Activated T-helper 1 cell treated with Interleukin-2 at 50 U/mL for 16 hours (primary cell): ENCODE results near the gene PDZD8.
"Not testable (repeated sequence)": the region's sequence is repeated elsewhere in the genome, so short reads cannot be mapped to it uniquely, and the experiment has no call there.

ENCODE experiments used
- DNase-seq: peaks from one replicate; pipeline ENCODE4 v3.0.0-alpha.2; 2020; ENCODE audit warnings: low read depth

Gene PDZD8

DNA sequence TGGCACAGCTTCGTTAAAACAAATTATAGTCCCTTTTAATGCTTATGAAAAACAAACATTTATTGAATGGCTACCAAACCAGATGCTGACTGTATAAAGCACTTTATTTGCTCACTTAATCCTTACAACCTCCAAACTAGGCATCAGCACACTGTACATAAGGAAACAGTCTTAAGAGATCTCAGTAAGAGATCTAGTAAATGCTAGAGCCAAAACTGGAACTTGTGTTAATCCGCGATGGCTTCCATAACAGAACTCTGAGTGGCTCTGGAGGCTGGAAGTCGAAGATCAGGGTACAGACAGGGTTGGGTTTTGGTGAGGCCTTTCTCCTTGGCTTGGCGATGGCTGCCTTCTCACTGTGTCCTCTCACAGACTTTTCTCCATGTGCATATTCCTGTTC lies 27.0 kb downstream of the PDZD8 start:
- DNase-seq: no peak

DNA sequence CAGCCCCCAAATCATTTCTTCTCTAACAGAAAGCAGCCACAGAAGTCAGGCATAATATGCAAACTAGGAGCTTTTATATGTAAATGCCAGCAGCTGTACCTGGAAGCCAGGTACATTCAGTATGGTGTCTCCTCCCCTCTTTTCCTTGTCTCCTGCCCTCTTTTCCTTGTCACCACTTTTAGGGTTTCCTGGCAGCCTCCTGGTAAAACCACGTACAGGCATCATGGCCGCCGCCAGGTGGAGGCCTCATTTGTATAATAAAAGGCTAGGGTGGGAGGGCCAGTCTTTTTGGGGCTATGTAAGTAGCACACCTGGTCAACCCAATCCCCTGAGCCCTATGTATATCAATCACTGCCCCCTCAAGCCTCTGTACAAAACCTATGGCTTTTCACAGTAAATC lies 28.7 kb downstream of the PDZD8 start:
- DNase-seq: no peak

DNA sequence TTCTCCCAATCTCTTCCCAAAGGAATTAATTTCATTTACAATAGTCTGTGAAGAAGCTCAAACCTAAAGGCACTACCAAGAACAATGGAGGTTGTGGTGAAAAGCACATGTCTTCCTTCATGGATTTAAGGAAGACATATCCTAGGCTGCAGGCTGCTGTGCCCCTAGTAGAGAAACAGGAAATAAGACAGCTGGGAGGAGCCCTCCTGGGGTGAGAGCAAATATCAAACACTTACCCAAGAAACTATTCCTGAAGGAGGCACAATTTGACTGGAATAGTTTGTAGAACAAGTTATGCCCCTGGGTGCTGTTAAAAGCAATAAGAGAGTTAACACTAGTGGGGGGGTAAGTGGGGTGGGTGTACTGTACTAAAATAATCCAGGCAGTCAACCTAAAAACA lies 30.1 kb downstream of the PDZD8 start:
- DNase-seq: no peak

DNA sequence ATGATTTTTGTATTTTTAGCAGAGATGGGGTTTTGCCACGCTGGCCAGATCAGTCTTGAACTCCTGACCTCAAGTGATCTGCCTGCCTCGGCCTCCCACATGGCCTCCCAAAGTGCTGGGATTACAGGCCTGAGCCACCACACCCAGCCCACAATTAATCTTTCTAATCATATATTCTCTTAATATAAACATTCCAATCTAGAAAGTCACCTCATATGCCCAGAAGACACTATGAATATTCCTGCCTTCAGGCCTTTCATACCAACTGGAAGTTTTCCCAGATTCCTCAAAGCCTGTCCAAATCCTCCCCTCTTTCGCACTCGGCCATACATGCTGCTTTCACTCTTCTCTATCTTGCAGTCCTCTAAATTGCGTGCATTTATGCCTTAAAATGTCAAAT lies 32.6 kb downstream of the PDZD8 start:
- no peak for DNase-seq

DNA sequence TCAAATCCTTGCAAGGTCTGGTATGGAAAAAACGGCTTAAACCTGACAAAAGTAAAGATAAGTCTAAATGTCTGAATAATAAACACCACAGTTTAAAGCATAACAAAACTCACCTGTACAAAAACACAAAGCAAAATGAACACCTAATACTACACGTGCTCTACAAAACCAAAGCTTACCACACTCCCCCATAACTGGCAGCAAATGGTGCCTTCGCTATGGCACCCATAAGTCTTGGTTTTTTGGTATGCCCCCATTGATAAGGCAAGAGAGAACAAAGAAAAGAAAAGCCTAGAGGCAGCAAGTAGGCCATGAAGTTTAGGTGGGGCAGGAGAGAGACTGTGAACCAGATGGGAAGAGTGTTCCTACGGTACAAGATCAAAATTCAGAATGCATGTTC lies 34.2 kb downstream of the PDZD8 start:
- no peak for DNase-seq

DNA sequence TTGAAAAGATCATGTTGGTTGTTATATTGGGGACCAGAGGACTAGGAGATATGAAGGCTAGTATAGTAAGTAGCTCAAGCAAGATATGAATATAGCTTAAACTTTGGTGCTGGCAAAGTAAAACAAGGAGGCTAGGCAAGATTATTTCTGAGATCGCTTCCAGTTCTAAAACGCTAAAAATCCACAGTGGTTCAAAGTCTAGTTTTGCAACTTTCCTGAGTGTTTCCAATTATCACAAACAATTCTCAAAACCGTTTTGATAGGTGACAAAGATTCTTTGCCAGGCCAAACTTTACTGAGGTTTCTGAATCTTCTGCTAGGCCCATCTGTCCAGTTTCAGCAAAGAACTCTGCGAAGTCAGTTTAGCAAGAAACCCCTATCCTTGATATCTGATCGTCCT lies 35.3 kb downstream of the PDZD8 start:
- no peak for DNase-seq

DNA sequence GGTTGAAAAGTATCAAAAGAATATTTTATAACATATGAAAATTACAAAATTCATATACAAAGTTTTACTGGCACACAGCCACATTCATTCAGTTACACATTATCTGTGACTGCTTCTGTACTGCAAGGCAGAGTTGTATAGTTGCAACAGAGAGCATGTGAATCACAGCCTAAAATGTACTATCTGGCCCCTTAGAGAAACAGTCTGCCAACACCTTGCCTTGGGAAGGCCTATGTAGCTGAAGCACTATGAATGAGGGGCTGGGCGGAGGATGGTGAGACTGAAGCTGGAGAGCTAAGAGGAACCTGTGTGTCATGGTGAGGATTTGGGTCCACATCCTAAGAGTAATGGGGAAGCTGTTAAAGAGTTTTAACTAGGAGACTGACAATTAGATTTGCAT lies 35.7 kb downstream of the PDZD8 start:
- no peak for DNase-seq

DNA sequence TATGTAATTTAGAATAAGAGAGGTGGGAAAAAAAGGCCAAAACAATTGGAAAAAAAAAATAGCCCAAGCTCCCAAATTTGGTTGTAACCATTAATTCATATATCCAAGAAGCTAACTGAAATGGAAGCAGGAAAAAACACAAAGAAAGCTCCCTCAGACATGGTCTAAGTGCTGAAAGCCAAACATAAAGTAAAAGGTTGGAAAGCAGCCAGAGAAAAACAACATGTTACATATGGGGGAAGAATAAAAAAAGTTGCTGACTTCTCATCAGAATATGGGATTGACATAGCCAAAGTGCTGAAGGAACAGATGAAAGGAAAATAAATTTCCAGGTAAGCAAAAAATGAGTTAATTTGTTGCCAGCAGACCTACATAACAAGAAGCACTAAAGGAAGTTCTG lies 40.3 kb downstream of the PDZD8 start:
- no peak for DNase-seq

DNA sequence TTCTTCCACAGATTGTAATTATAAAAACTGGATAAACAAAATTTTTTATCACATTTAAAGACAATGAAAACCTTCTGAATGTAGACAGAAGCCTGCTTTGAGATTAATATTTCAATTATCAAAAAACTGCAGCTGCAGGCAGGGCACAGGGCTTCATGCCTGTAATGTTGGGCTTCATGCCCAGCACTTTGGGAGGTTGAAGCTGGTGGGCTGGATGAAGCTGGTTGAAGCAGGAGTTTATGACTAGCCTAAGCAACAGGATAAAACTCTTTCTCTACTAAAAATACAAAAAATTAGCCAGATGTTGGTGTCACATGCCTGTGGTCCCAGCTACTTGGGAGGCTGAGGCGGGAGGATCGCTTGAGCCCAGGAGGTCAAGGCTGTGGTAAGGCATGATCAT lies 41.2 kb downstream of the PDZD8 start:
- DNase-seq: no peak

DNA sequence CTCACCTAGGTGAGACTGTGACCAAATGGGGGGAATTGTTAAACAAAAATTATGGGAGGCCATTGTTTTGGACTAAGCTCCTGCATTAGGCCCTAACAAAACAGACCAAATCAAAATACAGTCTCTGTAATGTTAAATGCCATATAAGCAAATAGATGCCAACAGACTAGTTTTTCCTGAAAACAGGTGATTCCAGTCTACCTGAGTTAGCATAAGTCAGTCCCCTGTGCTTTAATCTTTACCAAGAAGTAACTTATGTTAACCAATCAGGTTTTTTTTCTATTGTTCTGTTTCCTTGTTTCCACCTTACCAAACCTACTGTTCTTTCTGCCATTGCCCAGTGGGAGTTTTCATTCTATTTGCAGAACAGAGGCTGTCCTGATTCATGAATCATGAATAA lies 48.0 kb downstream of the PDZD8 start:
- no peak for DNase-seq

DNA sequence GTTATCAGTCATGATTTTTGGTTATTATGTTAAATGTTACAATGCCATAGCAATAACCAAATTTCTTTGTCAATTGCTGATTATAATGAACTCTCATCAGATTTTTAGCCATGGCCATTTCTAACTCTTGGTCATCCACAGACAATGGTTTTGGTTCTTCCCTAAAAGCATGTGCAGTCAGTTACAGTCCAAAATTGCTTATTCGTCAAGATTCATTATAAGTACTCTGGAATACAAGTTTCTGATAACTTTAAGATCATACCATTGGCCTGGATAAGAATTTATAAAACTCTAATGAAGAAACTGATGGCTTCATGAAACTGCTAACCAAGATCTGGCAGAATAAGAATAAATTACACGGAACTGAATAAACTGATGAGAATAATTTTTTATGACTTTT lies 50.9 kb downstream of the PDZD8 start:
- DNase-seq: no peak

DNA sequence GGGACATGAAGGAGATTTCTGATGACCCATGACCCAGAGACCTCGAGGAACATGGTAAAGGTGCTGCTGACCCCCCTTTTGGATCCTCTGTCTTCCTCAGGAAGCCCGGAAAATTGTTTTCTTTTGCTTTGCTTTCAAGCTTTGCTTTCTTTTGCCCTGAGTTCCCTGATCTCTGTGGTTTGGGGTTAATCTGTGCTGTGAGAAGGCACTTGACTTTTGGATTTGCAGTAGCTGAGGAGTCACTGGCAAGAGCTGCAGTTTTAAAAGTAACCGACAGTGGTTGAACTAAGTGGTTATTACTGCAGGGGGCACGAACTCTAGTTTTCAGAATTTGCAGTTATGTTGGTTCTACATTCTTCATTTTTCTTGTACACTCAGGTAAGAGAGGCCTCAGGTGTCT lies 53.0 kb downstream of the PDZD8 start:
- no peak for DNase-seq

DNA sequence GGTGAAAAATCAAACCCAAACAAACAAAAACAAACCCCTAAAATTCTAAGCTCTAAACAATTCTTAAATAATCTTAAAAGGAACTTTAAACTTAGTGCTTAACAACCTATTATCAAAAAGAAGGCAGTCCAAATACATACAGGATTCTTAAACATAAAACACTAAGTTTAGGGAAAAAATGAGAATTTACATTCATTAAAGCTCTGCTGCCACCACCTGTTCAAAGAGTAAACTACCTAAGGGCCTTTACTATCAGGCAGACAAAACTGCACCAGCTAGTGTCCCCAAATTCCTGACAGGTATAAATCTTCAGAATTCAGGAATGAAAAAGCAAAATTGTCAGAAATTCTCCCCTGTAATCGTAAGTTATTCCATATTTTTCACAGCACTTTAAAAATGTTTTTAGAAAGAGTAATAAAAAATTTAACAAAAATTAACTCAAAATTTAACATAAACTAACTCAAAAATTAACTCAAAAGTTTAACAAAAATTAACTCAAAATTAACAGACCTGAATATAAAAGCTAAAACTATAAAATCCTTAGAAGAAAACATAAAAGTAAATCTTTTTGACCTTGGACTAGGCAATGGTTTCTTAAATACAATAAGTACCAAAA lies 55.1 kb downstream of the PDZD8 start:
- no peak for DNase-seq

DNA sequence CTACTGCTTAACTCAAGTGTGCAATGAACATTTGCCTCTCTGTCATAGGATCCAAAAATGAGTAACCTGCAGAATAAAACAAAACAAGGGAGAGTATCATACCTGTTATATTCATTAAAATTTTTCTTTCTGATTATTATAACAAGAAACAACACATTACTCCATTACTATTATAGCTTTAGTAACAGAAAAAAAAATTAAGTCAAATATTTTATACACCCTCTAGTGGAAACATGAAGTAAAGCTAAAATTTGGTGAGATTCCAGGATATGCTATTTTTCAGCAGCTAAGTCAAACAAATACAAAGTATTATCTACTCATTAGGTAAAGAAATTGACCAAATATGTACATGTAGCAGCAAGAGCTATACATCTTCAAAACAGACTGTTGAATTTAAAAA lies 56.3 kb downstream of the PDZD8 start:
- DNase-seq: no peak

DNA sequence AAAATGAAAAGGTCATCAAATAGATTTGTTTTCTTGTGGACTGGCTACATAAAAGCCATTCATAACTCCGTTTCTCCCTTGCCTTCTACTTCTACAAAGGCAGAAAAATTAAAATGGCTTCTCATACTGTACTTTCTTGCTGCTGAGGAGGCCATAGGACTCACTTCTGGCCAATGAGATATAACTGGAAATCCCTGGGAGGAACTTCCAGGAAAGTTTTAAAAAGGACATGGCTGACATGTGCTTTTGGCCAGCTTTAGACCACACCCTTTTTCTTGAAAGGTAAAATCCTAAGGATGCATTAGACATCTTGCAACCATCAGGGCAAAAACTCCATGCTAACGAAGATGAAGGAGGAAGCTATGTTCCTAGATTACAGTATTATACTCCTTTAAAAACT lies 58.5 kb downstream of the PDZD8 start:
- no peak for DNase-seq

DNA sequence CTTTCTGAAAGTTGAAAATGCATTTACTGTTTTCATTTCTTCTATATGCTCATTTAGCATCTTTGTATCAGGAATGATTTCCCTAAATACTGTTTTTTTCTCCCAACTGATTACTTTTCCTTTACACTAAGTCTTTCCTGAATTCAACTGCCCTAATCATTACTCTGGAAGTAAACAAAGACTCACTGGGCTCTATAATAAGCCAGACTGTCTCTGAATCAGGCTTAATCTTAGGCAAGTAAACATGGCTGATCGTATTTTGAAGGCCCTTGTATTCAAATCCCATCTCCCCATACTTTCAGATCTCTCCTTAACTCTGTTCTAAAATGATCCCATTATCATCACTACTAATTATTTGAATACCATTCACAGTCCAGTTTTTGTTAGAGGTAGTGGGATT lies 61.6 kb downstream of the PDZD8 start:
- no peak for DNase-seq

DNA sequence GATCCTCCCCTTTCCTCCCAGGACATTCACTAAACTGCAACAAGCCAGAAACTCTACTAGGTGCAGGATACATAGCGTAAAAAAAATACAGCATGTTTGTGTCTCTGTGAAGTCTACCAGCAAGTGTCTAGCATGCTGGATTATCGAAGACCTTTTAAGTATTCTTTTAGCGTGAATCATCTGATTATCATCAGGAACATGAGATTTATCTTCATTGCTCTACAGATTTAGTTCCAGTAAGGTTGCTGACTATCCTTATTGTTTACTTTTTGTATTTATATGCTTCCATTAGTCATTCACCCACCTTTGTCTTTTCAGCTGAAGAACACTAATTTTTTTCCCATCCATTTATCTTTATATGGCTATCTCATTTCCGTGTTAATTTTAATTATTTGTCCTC lies 62.8 kb downstream of the PDZD8 start:
- DNase-seq: no peak

DNA sequence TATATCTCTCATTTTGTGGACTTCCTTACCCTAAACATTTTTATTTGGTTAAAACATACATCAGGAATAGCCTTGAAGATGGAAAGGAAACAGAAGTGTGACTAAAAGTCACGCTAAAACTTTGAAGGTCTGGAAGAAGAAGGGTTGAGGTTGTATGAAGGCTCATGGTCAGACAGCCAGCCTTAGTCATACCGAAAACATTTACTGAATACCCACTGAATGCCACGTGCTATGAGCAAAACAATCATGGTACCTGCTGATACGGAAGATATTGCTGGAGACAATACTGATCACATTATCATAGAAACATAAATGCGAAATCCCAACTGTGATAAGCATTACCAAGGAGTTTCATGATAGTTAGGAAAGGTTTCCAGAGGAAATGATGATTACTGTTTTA lies 64.0 kb downstream of the PDZD8 start:
- DNase-seq: no peak

DNA sequence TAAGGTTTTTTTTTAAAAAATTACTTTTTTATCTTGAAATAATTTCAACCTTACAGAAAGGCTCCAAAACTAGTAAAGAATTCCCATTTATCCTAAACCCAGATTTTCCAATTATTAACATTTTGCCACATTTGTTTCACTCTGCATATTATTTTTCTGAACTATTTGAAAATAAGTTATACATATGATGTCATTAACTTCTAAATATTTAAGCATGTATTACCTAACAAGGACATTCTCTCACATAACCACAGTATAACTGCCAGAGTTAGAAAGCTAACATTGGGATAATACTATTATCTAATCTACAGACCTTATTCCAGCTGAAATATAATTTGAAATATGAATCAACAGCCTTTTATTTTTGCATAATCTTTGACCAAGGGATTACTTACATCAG lies 68.6 kb downstream of the PDZD8 start:
- DNase-seq: no peak

DNA sequence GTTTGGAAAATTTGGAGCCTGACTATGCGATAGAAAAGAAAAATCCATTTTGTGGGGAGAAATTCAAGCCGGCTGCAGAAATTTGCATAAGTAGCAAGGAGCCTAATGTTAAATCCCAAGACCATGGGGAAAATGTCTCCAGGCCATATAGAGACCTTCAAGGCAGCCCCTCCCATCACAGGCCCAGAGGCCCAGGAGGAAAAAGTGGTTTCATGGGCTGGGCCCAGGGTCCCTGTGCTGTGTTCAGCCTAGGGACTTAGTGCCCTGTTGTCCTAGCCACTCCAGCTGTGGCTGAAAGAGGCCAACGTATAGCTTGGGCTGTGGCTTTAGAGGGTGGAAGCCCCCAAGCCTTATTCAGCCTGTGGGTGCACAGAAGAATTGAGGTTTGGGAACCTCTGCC lies 71.8 kb downstream of the PDZD8 start:
- DNase-seq: not testable (repeated sequence)

DNA sequence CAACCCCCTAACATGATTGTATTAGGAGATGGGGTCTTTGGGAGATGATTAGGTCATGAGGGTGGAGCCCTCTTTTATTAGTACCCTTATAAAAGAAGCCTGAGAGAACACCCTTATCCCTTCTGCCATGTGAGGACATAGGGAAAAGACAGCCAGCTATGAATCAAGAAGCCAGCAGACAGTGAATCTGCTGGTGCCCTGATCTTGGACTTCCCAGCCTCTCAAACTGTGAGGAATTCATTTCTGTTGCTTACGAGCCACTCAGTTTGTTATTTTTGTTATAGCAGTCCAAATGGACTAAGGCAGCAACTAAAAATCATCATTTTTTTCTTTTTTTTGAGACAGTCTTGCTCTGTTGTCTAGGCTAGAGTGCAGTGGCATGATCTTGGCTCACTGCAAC lies 74.6 kb downstream of the PDZD8 start:
- DNase-seq: no peak

DNA sequence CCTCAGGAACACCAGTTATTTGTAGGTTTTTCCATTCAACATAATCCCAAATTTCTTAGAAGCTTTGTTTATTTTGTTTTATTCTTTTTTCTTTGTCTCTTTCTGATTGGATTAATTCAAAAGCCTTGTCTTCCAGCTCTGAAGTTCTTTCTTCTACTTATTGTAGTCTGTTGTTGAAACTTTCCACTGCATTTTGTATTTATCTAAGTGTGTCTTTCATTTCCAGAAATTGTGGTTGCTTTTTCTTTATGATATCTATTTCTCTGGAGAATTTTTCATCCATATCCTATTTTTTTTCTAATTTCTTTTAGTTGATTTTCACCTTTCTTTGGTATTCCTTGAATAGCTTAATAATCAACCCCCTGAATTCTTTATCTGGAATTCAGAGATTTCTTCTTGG lies 75.8 kb downstream of the PDZD8 start:
- DNase-seq: no peak

DNA sequence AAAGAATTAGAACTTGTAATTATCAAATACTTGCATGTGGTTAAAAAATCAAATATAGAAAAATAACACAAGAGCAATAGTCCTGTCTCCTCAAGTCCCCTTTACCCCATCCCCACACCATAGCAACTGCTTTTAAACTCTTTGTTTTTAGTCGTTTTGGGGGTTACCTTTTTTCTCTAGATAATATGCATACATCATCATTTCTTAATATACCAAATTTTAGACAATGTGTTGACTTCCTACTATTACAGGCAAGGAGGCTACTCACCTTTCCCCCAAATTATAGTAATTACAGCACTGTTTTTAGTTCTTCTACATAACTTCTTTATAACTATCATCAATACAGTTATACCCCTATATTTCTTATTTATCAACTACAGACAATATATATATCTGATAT lies 77.0 kb downstream of the PDZD8 start:
- no peak for DNase-seq

DNA sequence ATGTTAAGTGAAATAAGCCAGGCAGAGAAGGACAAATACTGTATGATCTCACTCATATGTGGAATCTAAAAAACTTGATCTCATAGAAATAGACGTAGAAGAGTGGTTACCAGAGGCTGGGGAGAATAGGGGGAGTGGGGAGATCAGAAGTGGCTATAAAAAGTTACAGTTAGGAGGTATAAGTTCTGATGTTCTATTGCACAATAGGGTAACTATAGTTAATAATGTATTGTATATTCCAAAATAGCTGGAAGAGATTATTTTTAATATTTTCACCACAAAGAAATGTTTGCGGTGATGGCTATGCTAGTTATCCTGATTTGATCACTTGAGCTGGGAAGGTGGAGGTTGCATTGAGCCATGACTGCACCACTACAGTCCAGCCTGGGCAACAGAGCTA lies 80.5 kb downstream of the PDZD8 start:
- DNase-seq: no peak

DNA sequence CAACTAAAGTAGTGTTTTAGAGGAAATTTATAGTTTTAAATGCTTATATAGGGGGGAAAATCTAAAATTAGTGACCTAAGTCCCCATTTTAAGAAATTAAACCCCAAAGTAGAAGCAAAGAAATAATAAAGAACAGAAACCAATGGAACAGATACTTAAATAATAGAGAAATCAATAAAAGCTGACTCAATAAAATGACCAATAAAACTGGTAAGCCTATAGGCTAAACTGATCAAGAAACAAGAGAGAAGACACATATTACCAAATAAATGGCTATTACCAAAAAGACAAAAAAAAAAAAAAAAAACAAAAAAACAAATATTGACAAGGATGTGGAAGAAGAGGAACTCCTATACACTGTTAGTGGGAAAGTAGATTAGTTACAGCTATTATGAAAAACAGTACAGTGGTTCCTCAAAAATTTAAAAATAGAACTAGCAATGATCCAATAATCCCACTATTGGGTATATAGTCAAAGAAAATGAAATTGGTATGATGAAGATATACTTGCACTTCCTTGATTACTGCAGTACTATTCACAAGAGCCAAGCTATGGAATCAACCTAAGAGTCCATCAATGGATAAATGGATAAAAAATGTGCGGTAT lies 81.1 kb downstream of the PDZD8 start:
- no peak for DNase-seq
